GM23338 (cell line): ENCODE data around the gene LCLAT1.

Experiments used
- CREB1 ChIP-seq: fragments of 250-450 bp; sonication (Bioruptor Pico); IDR thresholded peaks from 2 replicates; pipeline ENCODE4 v1.5.0; 2020; ENCODE audit warnings: low read depth, mild to moderate bottlenecking, moderate library complexity
- CTCF ChIP-seq, 2 experiments: fragments of 200-600 bp in 1 of 2; sonication (generic) in 1 of 2; conservative IDR thresholded peaks; 2 replicates each; pipeline versions ENCODE4 v1.5.1 to v1.6.1; 2016 to 2017; ENCODE audit warnings: antibody characterized with exemption in 2 of 2, low read depth in 2 of 2, mild to moderate bottlenecking in 2 of 2, moderate library complexity in 1 of 2
- ETS1 ChIP-seq: IDR thresholded peaks from 2 replicates; pipeline ENCODE4 v1.6.1; 2016; ENCODE audit warnings: antibody characterized with exemption
- EZH2 ChIP-seq: fragments of 200-600 bp; sonication (generic); IDR thresholded peaks from one replicate; pipeline ENCODE4 v1.8.0; 2017; ENCODE audit warnings: antibody characterized with exemption, mild to moderate bottlenecking, low read depth; ENCODE audit not compliant: unreplicated experiment
- POLR2AphosphoS5 ChIP-seq: IDR thresholded peaks from 2 replicates; pipeline ENCODE4 v1.6.1; 2016; ENCODE audit warnings: antibody characterized with exemption, low read depth
- REST ChIP-seq: IDR thresholded peaks from one replicate; pipeline ENCODE4 v1.6.1; 2018; ENCODE audit warnings: antibody characterized with exemption; ENCODE audit not compliant: unreplicated experiment
- STAT1 ChIP-seq: IDR thresholded peaks from one replicate; pipeline ENCODE4 v1.6.1; 2016; ENCODE audit warnings: antibody characterized with exemption; ENCODE audit not compliant: unreplicated experiment
- ZNF331 ChIP-seq: fragments of 250-450 bp; sonication (Bioruptor Pico); IDR thresholded peaks from 2 replicates; pipeline ENCODE4 v1.5.0; 2020; ENCODE audit warnings: low read depth, mild to moderate bottlenecking, moderate library complexity
- TF ChIP-seq, protein P1 (sequence below): fragments of 250-450 bp; sonication (Bioruptor Pico); IDR thresholded peaks from 2 replicates; pipeline ENCODE4 v1.5.0; 2020; ENCODE audit warnings: mild to moderate bottlenecking, moderate library complexity

GRCh38 chr2:30421604-30422443, 25.2 kb upstream of the LCLAT1 start:
- no peak for TF ChIP-seq POLR2AphosphoS5
- no peak for TF ChIP-seq CTCF (conservative IDR thresholded peaks at IDR 0.05; ENCODE audit: low read depth in 2 of 2)
- TF ChIP-seq ZNF331 (CRISPR knock-in tag): no peak
- TF ChIP-seq ETS1: no peak
- TF ChIP-seq EZH2: no peak
- TF ChIP-seq STAT1: no peak
- no peak for TF ChIP-seq CREB1 (CRISPR knock-in tag)
- TF ChIP-seq REST: no peak
- TF ChIP-seq, protein P1, sequence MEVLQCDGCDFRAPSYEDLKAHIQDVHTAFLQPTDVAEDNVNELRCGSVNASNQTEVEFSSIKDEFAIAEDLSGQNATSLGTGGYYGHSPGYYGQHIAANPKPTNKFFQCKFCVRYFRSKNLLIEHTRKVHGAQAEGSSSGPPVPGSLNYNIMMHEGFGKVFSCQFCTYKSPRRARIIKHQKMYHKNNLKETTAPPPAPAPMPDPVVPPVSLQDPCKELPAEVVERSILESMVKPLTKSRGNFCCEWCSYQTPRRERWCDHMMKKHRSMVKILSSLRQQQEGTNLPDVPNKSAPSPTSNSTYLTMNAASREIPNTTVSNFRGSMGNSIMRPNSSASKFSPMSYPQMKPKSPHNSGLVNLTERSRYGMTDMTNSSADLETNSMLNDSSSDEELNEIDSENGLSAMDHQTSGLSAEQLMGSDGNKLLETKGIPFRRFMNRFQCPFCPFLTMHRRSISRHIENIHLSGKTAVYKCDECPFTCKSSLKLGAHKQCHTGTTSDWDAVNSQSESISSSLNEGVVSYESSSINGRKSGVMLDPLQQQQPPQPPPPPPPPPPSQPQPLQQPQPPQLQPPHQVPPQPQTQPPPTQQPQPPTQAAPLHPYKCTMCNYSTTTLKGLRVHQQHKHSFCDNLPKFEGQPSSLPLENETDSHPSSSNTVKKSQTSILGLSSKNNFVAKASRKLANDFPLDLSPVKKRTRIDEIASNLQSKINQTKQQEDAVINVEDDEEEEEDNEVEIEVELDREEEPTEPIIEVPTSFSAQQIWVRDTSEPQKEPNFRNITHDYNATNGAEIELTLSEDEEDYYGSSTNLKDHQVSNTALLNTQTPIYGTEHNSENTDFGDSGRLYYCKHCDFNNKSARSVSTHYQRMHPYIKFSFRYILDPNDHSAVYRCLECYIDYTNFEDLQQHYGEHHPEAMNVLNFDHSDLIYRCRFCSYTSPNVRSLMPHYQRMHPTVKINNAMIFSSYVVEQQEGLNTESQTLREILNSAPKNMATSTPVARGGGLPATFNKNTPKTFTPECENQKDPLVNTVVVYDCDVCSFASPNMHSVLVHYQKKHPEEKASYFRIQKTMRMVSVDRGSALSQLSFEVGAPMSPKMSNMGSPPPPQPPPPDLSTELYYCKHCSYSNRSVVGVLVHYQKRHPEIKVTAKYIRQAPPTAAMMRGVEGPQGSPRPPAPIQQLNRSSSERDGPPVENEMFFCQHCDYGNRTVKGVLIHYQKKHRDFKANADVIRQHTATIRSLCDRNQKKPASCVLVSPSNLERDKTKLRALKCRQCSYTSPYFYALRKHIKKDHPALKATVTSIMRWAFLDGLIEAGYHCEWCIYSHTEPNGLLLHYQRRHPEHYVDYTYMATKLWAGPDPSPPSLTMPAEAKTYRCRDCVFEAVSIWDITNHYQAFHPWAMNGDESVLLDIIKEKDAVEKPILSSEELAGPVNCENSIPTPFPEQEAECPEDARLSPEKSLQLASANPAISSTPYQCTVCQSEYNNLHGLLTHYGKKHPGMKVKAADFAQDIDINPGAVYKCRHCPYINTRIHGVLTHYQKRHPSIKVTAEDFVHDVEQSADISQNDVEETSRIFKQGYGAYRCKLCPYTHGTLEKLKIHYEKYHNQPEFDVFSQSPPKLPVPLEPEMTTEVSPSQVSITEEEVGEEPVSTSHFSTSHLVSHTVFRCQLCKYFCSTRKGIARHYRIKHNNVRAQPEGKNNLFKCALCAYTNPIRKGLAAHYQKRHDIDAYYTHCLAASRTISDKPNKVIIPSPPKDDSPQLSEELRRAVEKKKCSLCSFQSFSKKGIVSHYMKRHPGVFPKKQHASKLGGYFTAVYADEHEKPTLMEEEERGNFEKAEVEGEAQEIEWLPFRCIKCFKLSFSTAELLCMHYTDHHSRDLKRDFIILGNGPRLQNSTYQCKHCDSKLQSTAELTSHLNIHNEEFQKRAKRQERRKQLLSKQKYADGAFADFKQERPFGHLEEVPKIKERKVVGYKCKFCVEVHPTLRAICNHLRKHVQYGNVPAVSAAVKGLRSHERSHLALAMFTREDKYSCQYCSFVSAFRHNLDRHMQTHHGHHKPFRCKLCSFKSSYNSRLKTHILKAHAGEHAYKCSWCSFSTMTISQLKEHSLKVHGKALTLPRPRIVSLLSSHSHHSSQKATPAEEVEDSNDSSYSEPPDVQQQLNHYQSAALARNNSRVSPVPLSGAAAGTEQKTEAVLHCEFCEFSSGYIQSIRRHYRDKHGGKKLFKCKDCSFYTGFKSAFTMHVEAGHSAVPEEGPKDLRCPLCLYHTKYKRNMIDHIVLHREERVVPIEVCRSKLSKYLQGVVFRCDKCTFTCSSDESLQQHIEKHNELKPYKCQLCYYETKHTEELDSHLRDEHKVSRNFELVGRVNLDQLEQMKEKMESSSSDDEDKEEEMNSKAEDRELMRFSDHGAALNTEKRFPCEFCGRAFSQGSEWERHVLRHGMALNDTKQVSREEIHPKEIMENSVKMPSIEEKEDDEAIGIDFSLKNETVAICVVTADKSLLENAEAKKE: no peak
